ENCODE results near the gene TMEM44.

The TMEM44 gene

GRCh38 chr3:194556086-194557056 is 76.8 kb downstream of the TMEM44 start:
- no peak for TF ChIP-seq CTCF (IDR thresholded peaks at IDR 0.05; ENCODE audit: insufficient read depth, low read length, missing control alignments)
- no peak for DNase-seq (ENCODE audit: low read depth, low spot score)
- CTCF ChIA-PET, result interaction anchor here (0.7 kb wide), 1 partner anchor 10 kb away, joined by 3 read pairs; no protein-coding TSS in a partner anchor
- POLR2A ChIA-PET, result no interaction called here
- no peak overlapping the region for H3K4me3 ChIP-seq (ENCODE audit: low read depth, low read length)

DNA sequence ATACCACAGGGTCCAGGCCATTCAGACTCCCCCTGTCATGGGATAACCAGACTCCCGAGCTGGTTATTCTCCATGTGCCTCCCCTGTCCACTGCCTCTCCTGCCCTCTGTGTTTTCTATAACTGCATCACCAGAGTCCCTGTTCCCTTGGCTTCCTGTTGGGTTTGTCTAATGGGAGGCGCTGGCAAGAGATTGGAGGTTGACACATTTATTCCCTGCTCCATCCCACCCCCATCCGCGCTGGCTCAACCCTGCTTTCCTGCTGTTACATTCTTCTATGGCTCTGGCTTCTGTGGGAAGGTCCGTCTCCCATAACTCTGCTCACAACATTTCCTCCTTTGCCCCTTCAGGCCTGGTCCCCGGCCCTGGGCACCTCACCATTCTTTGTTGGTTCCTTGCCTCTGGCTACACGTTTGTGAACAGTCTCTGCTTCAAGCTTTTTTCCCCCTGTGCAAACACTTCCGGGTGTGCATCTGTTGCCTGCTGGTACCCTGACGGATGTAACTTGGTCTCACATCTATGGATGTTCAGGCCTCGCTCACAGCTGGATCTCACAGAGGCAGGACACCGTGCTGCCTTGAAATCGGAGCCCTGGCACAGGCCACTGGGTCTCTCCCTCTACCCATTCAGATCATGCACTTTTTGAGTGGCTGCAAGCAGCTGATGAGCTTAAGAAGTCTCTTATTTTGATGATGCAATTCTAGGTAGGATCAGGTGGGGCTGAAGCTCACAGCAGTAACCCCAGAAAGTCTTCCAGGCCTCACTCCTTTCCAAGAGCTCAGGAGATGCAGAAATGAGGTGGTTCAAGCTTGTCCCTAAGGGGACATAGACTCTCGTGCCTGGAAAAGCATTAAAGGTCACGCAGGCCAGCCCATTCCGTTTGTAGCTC is 77.8 kb downstream of the TMEM44 start:
- no peak for DNase-seq (ENCODE audit: low read depth, low spot score)
- ChIA-PET POLR2A (no interaction called here), CTCF (interaction anchor here (0.6 to 0.7 kb wide), 2 partner anchors 9 to 28 kb away, joined by 3 read pairs; no protein-coding TSS in a partner anchor)
- TF ChIP-seq CTCF (IDR thresholded peaks at IDR 0.05; ENCODE audit: insufficient read depth, low read length, missing control alignments), result no peak
- no peak overlapping the region for H3K4me3 ChIP-seq (ENCODE audit: low read depth, low read length)

DNA sequence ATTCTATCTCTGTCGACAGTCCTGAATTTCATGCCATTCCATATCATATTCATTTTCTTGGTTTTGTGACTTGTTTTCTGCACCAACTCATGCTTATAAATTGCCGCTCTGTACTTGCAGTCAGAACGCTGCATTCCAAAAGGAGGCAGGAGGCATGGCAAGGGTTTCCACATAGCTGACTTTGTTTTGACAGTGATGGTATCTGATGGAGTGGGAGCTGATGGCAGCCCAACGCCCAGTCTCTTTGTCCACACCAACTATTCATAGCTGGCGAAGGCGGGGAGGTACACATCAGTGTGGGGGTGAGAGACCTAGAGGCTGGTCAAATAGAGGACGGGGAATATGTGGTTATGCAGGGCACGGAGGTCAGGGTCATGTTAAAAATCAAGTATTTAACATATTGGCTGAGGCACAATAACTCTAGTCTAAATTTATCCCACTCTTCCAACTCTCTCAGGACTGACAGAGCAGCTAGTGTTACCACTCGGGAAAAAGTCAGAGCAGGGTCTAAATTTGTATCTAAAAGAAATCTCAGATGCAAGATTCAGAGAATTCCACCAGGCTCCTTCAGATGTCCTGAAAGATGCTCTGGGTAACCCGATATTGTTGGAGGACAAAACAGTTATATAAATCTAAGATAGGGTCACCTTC is 78.6 kb downstream of the TMEM44 start:
- DNase-seq (ENCODE audit: low read depth, low spot score), result no peak
- TF ChIP-seq CTCF (IDR thresholded peaks at IDR 0.05; ENCODE audit: insufficient read depth, low read length, missing control alignments), result no peak
- CTCF ChIA-PET, result no interaction called here
- H3K4me3 ChIP-seq (ENCODE audit: low read depth, low read length), result no peak overlapping the region
- POLR2A ChIA-PET, result no interaction called here

DNA sequence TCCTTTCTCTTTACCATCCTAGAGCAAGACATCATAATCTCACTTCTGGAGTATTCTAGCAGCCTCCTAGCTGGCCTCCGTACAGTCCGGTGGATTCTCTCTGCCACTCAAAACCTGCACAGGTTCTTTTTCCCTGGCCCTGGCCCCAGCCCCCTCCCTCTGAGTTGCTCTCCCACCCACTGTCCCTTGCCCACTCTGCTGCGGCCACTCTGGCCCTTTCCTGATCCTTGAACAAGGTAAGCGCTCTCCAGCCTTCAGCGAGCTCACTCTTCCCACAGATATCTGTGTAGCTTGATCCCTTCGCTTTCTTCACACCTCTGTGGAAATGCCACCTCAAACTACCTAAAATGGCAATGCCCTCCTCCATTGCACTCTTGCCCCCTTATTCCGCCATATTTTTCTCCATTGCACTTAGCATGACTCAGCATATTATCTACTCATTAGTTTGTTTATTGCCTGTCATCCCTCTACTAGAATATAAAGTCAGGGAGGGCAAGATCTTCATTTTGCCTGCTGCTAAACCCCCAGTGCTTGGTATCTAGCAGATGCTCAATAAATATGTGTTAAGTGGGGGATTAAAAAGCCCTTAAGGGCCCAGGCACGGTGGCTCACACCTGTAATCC is 80.8 kb downstream of the TMEM44 start:
- CTCF ChIA-PET, result interaction anchor here (0.5 kb wide), 1 partner anchor 9 kb away, joined by 3 read pairs; no protein-coding TSS in a partner anchor
- DNase-seq (ENCODE audit: low read depth, low spot score), result no peak
- H3K4me3 ChIP-seq (ENCODE audit: low read depth, low read length), result no peak overlapping the region
- no peak for TF ChIP-seq CTCF (IDR thresholded peaks at IDR 0.05; ENCODE audit: insufficient read depth, low read length, missing control alignments)
- POLR2A ChIA-PET, result no interaction called here

DNA sequence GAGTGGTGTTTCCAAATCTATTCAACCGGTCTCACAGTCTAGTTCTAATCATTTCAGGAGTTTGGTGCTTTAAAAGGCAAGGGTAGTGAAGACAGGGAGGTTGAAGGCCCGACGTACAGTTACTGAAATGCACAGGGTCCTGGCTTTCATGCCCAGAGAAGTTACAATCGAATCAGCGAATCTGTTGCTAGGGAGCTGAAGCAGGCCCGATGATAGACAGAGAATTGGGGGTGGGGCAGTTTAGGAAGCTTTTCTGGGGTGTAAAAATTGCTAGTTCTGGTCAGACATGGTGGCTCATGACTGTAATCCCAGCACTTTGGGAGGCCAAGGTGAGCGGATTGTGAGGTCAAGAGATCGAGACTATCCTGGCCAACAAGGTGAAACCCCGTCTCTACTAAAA is 83.4 kb downstream of the TMEM44 start:
- no peak overlapping the region for H3K4me3 ChIP-seq (ENCODE audit: low read depth, low read length)
- no peak for TF ChIP-seq CTCF (IDR thresholded peaks at IDR 0.05; ENCODE audit: insufficient read depth, low read length, missing control alignments)
- CTCF ChIA-PET, result interaction anchor here (2.3 kb wide), 1 partner anchor 14 kb away, joined by 8 read pairs; no protein-coding TSS in a partner anchor
- POLR2A ChIA-PET, result no interaction called here
- no peak for DNase-seq (ENCODE audit: low read depth, low spot score)
